A204.1 (cell line): ENCODE data around the gene KDM6B.

Source experiments
- FAIRE-seq: peaks from 2 replicates; lab custom pipeline; 2012; peaks lifted over from hg19 to GRCh38; lab: Jason Lieb, UNC

KDM6B gene

GRCh38 chr17:7882629-7883028 lies 48.6 kb downstream of the KDM6B start:
- no peak for FAIRE-seq
